IMR-90 (cell line): ENCODE measurements around the gene MAFB.

Experiments
- BHLHE40 ChIP-seq: fragments of 150-350 bp; IDR thresholded peaks from 2 replicates; pipeline ENCODE4 v1.6.1; 2016; ENCODE audit warnings: mild to moderate bottlenecking, low read depth, low read length
- CTCF ChIP-seq: conservative IDR thresholded peaks from 2 replicates; pipeline ENCODE4 v1.5.1; 2012; ENCODE audit warnings: mild to moderate bottlenecking, low read depth, low read length, improper control_type of control experiment
- FOS ChIP-seq: fragments of 150-350 bp; IDR thresholded peaks from 2 replicates; pipeline ENCODE4 v1.6.1; 2016; ENCODE audit warnings: low read depth, low read length
- MAZ ChIP-seq: IDR thresholded peaks from 2 replicates; pipeline ENCODE4 v1.6.1; 2012; ENCODE audit warnings: low read depth, mild to moderate bottlenecking, low read length, improper control_type of control experiment, moderate library complexity, borderline replicate concordance
- MXI1 ChIP-seq: IDR thresholded peaks from 2 replicates; pipeline ENCODE4 v1.6.1; 2012; ENCODE audit warnings: low read depth, mild to moderate bottlenecking, low read length, moderate library complexity, borderline replicate concordance
- NFE2L2 ChIP-seq: fragments of 150-350 bp; IDR thresholded peaks from 2 replicates; pipeline ENCODE4 v1.6.1; 2016; ENCODE audit warnings: low read depth, mild to moderate bottlenecking, low read length
- POLR2A ChIP-seq: IDR thresholded peaks from 2 replicates; pipeline ENCODE4 v1.6.1; 2012; ENCODE audit warnings: mild to moderate bottlenecking, low read depth, low read length
- RAD21 ChIP-seq: IDR thresholded peaks from 2 replicates; pipeline ENCODE4 v1.6.1; 2012; ENCODE audit warnings: low read length, improper control_type of control experiment
- RCOR1 ChIP-seq: IDR thresholded peaks from 2 replicates; pipeline ENCODE4 v1.6.1; 2012; ENCODE audit warnings: mild to moderate bottlenecking, low read length, improper control_type of control experiment; ENCODE audit not compliant: insufficient replicate concordance
- RFX5 ChIP-seq: IDR thresholded peaks from 2 replicates; pipeline ENCODE4 v1.8.0; 2012; ENCODE audit warnings: low read depth, mild to moderate bottlenecking, low read length, moderate library complexity
- TF ChIP-seq, protein P1 (sequence below): fragments of 150-350 bp; IDR thresholded peaks from 2 replicates; pipeline ENCODE4 v1.6.1; 2017; ENCODE audit warnings: mild to moderate bottlenecking, antibody characterized with exemption, low read length, low read depth
- TF ChIP-seq, protein P2 (sequence below): fragments of 150-350 bp; IDR thresholded peaks from 2 replicates; pipeline ENCODE4 v1.6.1; 2016; ENCODE audit warnings: low read depth, mild to moderate bottlenecking, low read length, moderate library complexity, borderline replicate concordance

DNA sequence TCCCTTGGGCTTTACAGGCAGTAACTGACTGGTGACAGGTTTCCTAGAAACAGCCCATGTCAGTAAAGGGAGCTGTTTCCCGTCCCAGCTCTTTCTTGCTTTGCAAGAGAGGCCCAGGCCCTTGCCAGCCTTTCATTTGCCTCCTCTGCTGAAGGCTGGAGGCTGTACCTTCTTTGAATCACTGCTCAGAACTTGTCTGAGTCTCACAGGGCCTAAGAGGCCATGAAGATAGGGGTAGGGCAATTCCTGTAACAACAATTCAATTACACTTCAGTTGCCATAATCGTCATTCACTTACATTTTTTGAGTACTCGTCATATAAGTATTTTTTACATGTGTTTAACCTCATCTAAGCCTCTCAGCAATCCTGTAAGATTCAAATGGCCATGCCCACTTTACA lies 25.9 kb upstream of the MAFB start:
- TF ChIP-seq NFE2L2 (no peak), FOS (no peak), CTCF (no peak), POLR2A (no peak), MAZ (no peak), RAD21 (no peak), RCOR1 (no peak), BHLHE40 (no peak), RFX5 (no peak), MXI1 (no peak)
- TF ChIP-seq, protein P1, sequence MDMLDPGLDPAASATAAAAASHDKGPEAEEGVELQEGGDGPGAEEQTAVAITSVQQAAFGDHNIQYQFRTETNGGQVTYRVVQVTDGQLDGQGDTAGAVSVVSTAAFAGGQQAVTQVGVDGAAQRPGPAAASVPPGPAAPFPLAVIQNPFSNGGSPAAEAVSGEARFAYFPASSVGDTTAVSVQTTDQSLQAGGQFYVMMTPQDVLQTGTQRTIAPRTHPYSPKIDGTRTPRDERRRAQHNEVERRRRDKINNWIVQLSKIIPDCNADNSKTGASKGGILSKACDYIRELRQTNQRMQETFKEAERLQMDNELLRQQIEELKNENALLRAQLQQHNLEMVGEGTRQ = no peak
- TF ChIP-seq, protein P2, sequence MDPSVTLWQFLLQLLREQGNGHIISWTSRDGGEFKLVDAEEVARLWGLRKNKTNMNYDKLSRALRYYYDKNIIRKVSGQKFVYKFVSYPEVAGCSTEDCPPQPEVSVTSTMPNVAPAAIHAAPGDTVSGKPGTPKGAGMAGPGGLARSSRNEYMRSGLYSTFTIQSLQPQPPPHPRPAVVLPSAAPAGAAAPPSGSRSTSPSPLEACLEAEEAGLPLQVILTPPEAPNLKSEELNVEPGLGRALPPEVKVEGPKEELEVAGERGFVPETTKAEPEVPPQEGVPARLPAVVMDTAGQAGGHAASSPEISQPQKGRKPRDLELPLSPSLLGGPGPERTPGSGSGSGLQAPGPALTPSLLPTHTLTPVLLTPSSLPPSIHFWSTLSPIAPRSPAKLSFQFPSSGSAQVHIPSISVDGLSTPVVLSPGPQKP = no peak
